ENCODE measurements around the gene RUNX2.

RUNX2 gene

GRCh38 chr6:45521226-45521625, 193.1 kb downstream of the RUNX2 start:
- DNase-seq (ENCODE audit: low spot score) = no peak

- no peak for DNase-seq (ENCODE audit: low spot score)
These were observed 194.4 kb downstream of the RUNX2 start for GRCh38 chr6:45522486-45522885.

DNA sequence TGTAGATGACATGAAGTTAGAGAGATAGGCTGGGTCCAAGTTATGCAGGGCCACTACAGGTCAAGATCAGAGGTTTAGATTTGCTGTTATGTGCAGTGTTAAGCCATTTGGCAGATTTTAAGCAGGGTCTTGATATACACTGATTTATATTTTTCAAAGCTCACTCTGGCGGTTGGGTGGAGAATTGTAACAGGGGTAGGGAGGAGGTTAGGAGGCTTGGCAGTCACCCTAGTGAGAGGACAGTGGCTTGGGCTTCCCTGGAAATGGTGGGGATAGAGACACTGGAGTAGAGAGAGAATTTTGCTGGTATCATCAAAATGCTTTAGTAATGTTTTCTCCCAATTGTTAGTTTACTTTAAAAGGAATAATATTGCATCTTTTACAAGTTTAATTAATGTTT, 199.1 kb downstream of the RUNX2 start:
- DNase-seq (ENCODE audit: low spot score) = no peak

GRCh38 chr6:45531999-45532595, 204.0 kb downstream of the RUNX2 start:
- no peak for DNase-seq (ENCODE audit: low spot score)

- no peak for DNase-seq (ENCODE audit: low spot score)
These were observed 204.6 kb downstream of the RUNX2 start for GRCh38 chr6:45532721-45533210.

DNA sequence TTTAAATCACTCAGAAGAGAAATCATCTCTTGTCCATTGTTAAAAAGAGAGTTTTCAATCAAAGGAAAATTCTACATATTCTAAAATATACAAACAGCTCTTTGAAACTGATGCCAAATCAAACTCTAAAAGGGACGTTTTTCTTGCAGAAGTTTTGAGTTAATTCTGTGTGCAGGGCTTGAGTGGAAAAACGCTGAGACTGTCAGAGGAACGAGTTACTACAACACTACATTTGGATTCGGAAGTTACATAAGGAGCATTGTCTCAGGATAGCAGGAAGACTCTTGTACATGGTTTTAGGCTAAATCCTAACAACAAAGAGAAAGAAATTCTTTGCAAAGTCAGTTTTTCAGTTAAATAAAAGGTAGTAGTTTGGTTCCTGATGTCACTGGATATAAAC, 205.3 kb downstream of the RUNX2 start:
- peak; percentile 39 for DNase-seq (ENCODE audit: low spot score)

GRCh38 chr6:45535933-45536332, 207.8 kb downstream of the RUNX2 start:
- DNase-seq (ENCODE audit: low spot score) = no peak

DNA sequence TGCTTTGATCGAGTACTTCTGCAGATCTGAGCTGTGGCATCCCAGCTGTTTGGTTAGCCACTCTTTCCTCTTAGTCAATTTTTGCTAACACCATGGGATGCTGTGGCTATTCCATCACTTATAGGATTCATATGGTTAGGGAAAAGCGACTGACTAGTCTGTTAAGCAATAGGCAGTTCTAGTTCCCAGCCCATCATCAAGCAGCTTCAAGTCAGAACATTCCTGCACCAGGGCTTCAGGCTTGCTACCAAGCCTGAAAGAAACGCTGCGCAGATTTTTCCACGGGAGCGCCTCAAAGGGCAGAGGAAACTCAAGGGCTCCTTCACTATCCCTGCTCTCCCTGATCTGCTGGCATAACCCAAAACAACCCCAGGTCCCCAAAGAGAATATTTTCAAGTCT, 209.4 kb downstream of the RUNX2 start:
- no peak for DNase-seq (ENCODE audit: low spot score)

DNA sequence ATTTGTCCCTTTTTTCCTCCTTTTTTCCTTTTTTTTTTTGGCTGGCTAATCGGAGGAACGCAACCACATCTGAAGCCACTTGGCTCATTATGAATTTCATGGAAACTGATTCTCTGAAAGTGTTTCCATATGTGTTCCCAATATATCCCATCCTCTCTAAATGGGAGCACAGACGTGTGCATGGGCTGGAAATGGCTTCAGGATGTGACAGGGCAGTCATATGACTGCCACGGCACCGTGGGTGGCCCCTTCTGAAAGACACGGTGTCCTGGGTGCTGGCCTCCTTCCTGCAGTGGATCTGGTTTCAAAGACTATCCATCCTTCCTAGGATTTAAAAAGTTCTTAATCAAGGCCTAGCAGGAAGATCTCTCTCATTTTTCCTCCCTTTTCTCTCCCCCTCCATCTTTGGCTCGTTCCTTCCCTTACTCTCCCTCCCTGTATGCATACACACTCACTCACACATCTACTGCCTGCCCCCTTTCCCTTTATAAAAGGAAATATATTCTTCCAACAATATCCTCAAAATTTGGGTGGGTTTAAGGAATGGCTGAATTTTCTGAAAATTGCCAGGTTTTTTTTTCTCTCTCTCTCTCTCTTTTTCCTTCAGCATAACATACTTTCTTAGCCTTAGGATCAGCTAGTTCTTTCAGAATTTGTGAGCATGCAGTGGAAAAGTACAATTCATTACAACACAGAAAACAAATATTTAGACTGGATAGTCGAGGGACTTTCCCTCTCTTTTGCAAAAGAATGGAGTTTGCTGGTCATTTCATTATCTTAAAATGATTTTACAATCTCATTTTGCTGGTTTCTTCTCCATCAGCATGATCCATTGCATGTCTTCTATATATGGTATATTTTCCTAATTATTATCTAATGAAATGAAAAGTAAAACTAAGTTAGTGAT, 210.8 kb downstream of the RUNX2 start:
- no peak for DNase-seq (ENCODE audit: low spot score)

GRCh38 chr6:45540375-45540920, 212.3 kb downstream of the RUNX2 start:
- DNase-seq (ENCODE audit: low spot score) = no peak

DNA sequence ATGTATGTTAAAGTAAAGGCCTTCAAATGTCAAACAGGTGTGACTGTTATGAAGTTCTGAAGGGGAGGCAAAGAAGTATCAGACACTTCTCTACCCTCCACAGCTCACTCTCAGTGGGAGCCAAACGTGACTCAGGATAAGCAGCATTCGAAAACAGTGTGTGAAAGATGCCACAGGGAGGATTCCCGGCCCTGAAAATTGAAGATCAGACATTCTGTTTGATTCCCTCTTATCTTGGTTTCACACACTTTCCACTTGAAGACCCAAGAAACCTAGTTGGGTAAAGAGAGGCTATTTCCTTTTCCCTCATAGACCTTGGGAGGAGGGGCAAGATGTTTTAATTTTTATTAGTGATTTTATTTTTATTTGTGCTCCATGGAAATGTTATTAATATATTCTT, 213.8 kb downstream of the RUNX2 start:
- DNase-seq (ENCODE audit: low spot score) = no peak

- DNase-seq (ENCODE audit: low spot score) = no peak
These were observed 215.4 kb downstream of the RUNX2 start for GRCh38 chr6:45543298-45544235.

DNA sequence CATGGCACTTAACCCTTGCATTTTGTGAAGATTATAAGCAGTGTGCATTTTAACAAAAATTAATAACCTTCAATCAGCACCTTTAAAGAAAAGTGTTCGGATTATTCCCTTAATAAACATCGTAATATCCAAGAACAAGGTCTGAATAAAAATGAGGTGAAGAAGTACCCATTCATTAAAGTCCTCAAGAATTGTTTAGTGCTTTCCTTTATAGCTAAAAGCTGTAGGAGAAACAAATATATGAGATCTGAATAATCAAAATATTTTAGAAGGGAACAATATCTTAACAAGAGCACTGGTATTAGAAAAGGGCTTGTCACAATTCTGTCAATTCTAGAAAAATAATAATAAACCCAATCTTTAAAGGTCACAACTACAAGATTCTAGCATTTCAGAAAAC, 217.3 kb downstream of the RUNX2 start:
- DNase-seq (ENCODE audit: low spot score) = no peak

DNA sequence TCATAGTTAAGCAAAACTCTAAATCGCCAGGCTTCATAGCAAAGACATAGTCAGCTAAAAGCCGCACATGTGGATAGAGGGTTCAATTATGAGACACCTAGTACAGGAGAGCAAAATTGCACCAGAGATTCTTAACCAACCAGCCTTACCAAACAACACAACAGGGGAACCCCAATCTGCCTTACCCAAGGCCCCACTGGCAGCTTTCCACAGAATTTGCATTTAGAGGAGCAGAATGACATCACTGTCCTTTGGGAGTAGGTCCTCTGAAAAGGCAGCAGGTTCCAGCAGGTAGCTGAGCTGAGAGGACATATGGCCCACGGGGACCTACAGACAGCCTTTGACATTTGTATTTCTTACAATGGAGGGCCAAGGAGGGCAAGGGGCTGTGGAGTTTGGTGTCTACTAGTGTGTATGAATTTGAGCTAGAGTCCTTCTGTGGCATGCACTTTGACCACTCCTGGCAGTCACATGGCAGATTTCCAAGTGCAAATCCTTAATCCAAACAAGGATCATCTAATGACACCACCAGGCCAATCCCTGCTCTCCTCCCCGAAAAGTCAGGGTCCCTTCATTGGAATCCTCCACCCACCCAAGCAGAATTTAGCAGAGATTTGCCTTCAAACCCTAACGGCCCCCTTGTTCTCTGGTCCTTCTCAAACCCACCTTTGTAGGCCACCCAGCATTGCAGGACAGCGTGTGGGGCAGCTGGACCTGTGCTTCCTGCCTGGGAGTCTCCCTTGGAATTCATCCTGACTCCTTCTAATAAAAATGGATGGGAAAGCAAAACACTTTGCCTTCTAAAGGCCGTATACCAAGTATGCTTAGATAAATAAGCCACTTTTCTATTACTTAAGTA, 220.8 kb downstream of the RUNX2 start:
- no peak for DNase-seq (ENCODE audit: low spot score)

GRCh38 chr6:45552536-45552935, 224.4 kb downstream of the RUNX2 start:
- no peak for DNase-seq (ENCODE audit: low spot score)

DNA sequence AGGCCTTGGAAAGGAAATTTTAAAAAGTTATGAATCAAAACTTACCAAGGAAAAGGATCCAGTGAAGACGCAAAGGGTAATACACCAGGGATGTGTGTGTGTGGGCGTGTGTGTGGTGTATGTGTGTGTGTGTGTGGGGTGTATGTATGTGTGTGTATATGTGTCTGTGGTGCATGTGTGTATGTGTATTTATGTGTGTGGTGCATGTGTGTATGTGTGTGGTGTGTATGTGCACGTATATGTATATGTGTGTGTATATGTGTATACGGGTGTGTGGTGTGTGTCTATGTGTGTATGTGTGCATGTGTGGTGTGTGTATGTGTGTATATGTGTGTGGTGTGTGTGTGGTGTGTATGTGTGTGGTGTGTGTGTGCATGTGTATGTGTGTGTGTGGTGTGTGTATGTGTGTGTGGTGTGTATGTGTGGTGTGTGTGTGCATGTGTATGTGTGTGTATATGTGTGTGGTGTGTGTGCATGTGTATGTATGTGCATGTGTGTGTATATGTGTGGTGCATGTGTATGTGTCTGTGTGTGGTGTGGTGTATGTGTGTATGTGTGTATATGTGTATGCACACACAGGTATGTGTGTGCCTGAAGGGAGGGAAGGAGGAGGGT, 225.7 kb downstream of the RUNX2 start:
- DNase-seq (ENCODE audit: low spot score) = no peak

DNA sequence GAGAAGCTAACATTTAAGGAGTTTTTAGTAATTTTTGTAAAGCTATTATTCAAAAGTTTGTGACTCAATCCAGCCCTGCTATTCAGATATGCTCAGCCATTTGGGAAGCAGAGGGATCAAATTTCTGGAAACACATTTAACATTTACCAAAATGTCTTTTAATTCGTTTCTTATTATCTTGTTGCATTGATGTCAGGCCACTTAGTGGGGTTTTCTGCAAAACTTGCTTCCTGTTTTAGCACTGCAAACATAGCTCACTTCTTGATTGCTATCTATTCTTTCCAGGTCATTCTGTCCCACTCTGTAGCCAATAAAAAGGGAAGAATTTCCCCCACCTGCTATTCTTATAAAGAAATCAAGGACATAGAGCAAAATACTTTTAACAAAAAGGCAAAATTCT, 226.5 kb downstream of the RUNX2 start:
- DNase-seq (ENCODE audit: low spot score) = no peak

DNA sequence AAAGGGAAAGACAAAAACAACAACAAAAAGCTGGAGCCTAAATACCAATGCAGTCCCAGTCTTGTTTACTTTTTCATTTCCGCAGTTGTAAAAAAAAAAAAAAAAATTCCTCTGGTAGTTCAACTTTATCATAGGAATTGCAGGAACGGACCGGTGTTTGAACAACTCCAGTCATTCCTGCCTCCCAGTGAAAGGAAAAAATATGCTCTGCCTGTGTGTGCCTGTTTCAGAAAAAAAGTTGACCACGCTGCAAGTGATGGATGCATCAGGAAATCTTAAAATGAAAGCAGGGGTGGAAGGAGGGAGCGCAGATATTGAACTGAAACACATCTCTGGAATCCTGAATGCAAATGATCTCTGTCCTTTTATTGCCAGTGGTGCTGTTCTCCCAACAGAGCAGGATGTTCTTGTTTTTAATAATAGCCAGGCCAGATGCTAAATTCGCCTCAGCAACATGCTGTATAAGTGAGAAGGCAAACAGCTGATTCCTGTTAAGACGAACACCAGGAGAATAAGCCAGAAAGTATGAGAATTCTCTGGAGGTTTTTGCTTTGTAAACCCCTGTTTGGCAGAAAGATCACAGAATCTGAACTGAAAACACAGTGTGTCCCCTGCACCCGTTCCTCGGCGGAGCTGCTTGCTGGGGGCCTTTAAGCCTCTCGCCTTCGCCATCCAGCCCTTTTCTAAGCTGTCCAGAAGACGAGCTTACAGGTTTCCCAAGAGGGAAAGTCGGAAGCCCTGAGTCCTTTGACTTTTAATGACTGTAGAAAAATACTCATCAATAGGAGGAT, 228.0 kb downstream of the RUNX2 start:
- DNase-seq (ENCODE audit: low spot score) = no peak

- DNase-seq (ENCODE audit: low spot score) = no peak
These were observed 228.7 kb downstream of the RUNX2 start for GRCh38 chr6:45556828-45557227.

DNA sequence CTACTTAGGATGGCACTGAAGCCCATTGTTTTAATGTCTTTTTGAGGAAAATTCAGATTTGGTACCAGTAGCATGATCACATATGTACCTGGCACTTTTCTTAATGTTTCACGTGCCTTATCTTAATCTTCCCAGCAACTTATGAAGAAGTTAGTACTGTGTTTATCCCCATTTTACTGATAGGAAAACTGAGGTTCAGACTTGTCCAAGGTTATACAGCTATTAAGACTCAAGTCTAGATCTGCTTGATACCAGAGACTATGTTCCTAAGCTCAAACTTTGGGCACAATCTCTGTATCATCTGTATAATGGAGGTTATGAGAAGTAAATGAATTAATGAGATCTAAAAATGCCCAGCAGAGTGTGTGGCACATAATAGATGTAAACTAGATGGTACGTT, 229.3 kb downstream of the RUNX2 start:
- DNase-seq (ENCODE audit: low spot score) = no peak
